GM12878 (cell line): Measurements from ENCODE around the gene SLC16A6. TPM values are rescaled to one million over a fixed set of nuclear protein-coding genes. Genes with fewer than 3 reads are reported as not detected.

Experiments
- BRCA1 ChIP-seq: IDR thresholded peaks from 2 replicates; pipeline ENCODE4 v1.6.1; 2011; ENCODE audit warnings: low read depth, low read length, improper control_type of control experiment
- CBX3 ChIP-seq: fragments of 200-600 bp; sonication (generic); IDR thresholded peaks from 2 replicates; pipeline ENCODE4 v1.6.1; 2016; ENCODE audit warnings: low read depth, borderline replicate concordance
- CHD1 ChIP-seq: IDR thresholded peaks from 2 replicates; pipeline ENCODE4 v1.6.1; 2012; ENCODE audit warnings: low read depth, low read length, improper control_type of control experiment
- ETV6 ChIP-seq, 2 experiments: fragments of 450-650 bp in 1 of 2; IDR thresholded peaks in 1 of 2; conservative IDR thresholded peaks in 1 of 2; 2 replicates each; pipeline ENCODE4 v1.6.1; 2014; ENCODE audit warnings: antibody characterized with exemption in 1 of 2, borderline replicate concordance in 1 of 2, low read depth in 1 of 2, mild to moderate bottlenecking in 1 of 2, moderate library complexity in 1 of 2
- JUND ChIP-seq: IDR thresholded peaks from 2 replicates; pipeline ENCODE4 v1.6.1; 2012; ENCODE audit warnings: low read depth, mild to moderate bottlenecking, low read length, improper control_type of control experiment, moderate library complexity
- MXI1 ChIP-seq: fragments of 150-350 bp; IDR thresholded peaks from 2 replicates; pipeline ENCODE4 v1.6.1; 2011; ENCODE audit warnings: low read depth, mild to moderate bottlenecking, inconsistent platforms, low read length, improper control_type of control experiment
- POLR2A ChIP-seq: IDR thresholded peaks from 2 replicates; pipeline ENCODE4 v1.6.1; 2011; ENCODE audit warnings: low read depth, mild to moderate bottlenecking, low read length
- RAD51 ChIP-seq: fragments of 450-650 bp; IDR thresholded peaks from 2 replicates; pipeline ENCODE4 v1.6.1; 2016; ENCODE audit warnings: moderate library complexity, mild to moderate bottlenecking, inconsistent platforms
- RB1 ChIP-seq: fragments of 450-650 bp; formaldehyde crosslinking; IDR thresholded peaks from 2 replicates; pipeline ENCODE4 v1.6.1; 2017; ENCODE audit warnings: mild to moderate bottlenecking, borderline replicate concordance
- RUNX3 ChIP-seq: IDR thresholded peaks from 2 replicates; pipeline ENCODE4 v1.6.1; 2012; ENCODE audit warnings: low read length, inconsistent platforms
- SREBF2 ChIP-seq: IDR thresholded peaks from 2 replicates; pipeline ENCODE4 v1.6.1; 2012; ENCODE audit warnings: mild to moderate bottlenecking, low read length
- STAT3 ChIP-seq: IDR thresholded peaks from 2 replicates; pipeline ENCODE4 v1.6.1; 2011; ENCODE audit warnings: low read depth, low read length, improper control_type of control experiment
- TCF3 ChIP-seq: IDR thresholded peaks from 2 replicates; pipeline ENCODE4 v1.6.1; 2012; ENCODE audit warnings: low read depth, mild to moderate bottlenecking, low read length, borderline replicate concordance; ENCODE audit not compliant: insufficient read depth
- YY1 ChIP-seq: IDR thresholded peaks from 2 replicates; pipeline ENCODE4 v1.6.1; 2011; ENCODE audit warnings: low read depth, mild to moderate bottlenecking, low read length
- ZNF622 ChIP-seq: fragments of 450-650 bp; IDR thresholded peaks from 2 replicates; pipeline ENCODE4 v1.6.1; 2017; ENCODE audit warnings: mild to moderate bottlenecking, inconsistent platforms
- ZZZ3 ChIP-seq: IDR thresholded peaks from 2 replicates; pipeline ENCODE4 v1.6.1; 2011; ENCODE audit warnings: low read depth; ENCODE audit not compliant: control insufficient read depth, insufficient read length
- polyA plus RNA-seq, 11 experiments: library from polyadenylated mRNA; depleted of rRNA in 4 of 11; unstranded in 6 of 11; stranded (reverse) in 5 of 11; fragments of >200 nt; fragmentation: Nextera tagmentation in 4 of 11; fragmentation: Illumina TruSeq in 1 of 11; extraction: Ambion mirVana in 4 of 11; extraction: Trizol in 1 of 11; gene quantifications; 1 replicate in 1 of 11; 2 replicates in 10 of 11; pipeline versions ENCODE4 v1.2.1 to v1.2.3, GENCODE V29; 2011 to 2016; ENCODE audit warnings: inconsistent platforms in 2 of 11, missing spikeins in 2 of 11, low read depth in 1 of 11
- total RNA-seq, 4 experiments: library from RNA; depleted of rRNA in 3 of 4; stranded (reverse); fragments of >200 nt in 3 of 4; fragmentation: Illumina TruSeq in 1 of 4; extraction: Trizol in 1 of 4; gene quantifications; 2 replicates each; pipeline versions ENCODE4 v1.2.1 to v1.2.3, GENCODE V29; 2013 to 2021
- TF ChIP-seq, protein P1 (sequence below), 3 experiments: IDR thresholded peaks in 2 of 3; conservative IDR thresholded peaks in 1 of 3; 2 replicates each; pipeline ENCODE4 v1.5.1; 2011; ENCODE audit warnings: low read depth in 3 of 3, low read length in 3 of 3, mild to moderate bottlenecking in 3 of 3, control low read depth in 2 of 3, moderate library complexity in 2 of 3, inconsistent platforms in 1 of 3, mixed read lengths in 1 of 3; ENCODE audit not compliant: control insufficient read depth in 2 of 3, insufficient read depth in 1 of 3; ENCODE audit errors: extremely low read depth in 1 of 3
- TF ChIP-seq, protein P2 (sequence below): fragments of 450-650 bp; IDR thresholded peaks from 2 replicates; pipeline ENCODE4 v1.6.1; 2017; ENCODE audit warnings: mild to moderate bottlenecking
- TF ChIP-seq, protein P3 (sequence below): IDR thresholded peaks from 2 replicates; pipeline ENCODE4 v1.6.1; 2011; ENCODE audit warnings: low read depth, mild to moderate bottlenecking, low read length, moderate library complexity, borderline replicate concordance; ENCODE audit errors: extremely low read depth
- TF ChIP-seq, protein P4 (sequence below): fragments of 450-650 bp; IDR thresholded peaks from 2 replicates; pipeline ENCODE4 v1.6.1; 2018; ENCODE audit warnings: borderline replicate concordance, mild to moderate bottlenecking; ENCODE audit not compliant: partially characterized antibody
- TF ChIP-seq, protein P5 (sequence below): fragments of 450-650 bp; IDR thresholded peaks from 2 replicates; pipeline ENCODE4 v1.6.1; 2016; ENCODE audit warnings: mild to moderate bottlenecking
- TF ChIP-seq, protein P6 (sequence below): fragments of 450-650 bp; IDR thresholded peaks from 2 replicates; pipeline ENCODE4 v1.6.1; 2016; ENCODE audit warnings: mild to moderate bottlenecking

Gene SLC16A6
- total and polyA plus RNA-seq, 10 of the 15 experiments (the other 5 are each of a cell fraction or from before 2014, with no cell fraction given) = 2.4 to 8.8 (median 6.0) TPM

DNA sequence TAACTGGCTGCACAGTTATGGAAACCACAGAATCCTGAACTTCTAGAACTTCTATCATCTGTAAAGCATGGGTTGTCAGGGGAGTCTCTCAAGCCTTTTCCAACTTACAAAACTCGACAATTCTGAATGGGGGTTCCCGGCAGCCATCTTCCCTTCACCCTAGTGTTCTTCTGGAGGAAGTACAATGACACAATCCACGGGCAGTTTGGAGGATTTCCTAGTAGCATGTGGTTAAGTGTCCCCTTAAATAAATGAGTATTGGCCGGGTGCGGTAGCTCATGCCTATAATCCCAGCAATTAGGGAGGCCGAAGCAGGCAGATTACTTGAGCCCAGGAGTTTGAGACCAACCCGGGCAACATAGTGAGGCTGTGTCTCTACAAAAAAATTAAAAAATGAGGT is 2.1 kb downstream of the SLC16A6 start (continued):
- TF ChIP-seq YY1 = peak; percentile 96
- TF ChIP-seq, protein P1, sequence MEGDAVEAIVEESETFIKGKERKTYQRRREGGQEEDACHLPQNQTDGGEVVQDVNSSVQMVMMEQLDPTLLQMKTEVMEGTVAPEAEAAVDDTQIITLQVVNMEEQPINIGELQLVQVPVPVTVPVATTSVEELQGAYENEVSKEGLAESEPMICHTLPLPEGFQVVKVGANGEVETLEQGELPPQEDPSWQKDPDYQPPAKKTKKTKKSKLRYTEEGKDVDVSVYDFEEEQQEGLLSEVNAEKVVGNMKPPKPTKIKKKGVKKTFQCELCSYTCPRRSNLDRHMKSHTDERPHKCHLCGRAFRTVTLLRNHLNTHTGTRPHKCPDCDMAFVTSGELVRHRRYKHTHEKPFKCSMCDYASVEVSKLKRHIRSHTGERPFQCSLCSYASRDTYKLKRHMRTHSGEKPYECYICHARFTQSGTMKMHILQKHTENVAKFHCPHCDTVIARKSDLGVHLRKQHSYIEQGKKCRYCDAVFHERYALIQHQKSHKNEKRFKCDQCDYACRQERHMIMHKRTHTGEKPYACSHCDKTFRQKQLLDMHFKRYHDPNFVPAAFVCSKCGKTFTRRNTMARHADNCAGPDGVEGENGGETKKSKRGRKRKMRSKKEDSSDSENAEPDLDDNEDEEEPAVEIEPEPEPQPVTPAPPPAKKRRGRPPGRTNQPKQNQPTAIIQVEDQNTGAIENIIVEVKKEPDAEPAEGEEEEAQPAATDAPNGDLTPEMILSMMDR (IDR thresholded peaks at IDR 0.05 in 2 of 3, conservative IDR thresholded peaks at IDR 0.05 in 1 of 3; ENCODE audit: control insufficient read depth in 2 of 3, extremely low read depth in 1 of 3, insufficient read depth in 1 of 3, low read depth in 3 of 3, low read length in 3 of 3) = peak in 2 of 3 experiments; percentile 30 to 51; a peak in 2 of 6 replicates
- TF ChIP-seq, protein P2, sequence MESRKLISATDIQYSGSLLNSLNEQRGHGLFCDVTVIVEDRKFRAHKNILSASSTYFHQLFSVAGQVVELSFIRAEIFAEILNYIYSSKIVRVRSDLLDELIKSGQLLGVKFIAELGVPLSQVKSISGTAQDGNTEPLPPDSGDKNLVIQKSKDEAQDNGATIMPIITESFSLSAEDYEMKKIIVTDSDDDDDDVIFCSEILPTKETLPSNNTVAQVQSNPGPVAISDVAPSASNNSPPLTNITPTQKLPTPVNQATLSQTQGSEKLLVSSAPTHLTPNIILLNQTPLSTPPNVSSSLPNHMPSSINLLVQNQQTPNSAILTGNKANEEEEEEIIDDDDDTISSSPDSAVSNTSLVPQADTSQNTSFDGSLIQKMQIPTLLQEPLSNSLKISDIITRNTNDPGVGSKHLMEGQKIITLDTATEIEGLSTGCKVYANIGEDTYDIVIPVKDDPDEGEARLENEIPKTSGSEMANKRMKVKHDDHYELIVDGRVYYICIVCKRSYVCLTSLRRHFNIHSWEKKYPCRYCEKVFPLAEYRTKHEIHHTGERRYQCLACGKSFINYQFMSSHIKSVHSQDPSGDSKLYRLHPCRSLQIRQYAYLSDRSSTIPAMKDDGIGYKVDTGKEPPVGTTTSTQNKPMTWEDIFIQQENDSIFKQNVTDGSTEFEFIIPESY = no peak
- TF ChIP-seq CHD1 = no peak
- no peak for TF ChIP-seq ZNF622
- TF ChIP-seq POLR2A = 0 out of 2 replicates have a peak, but pooled peaks have one; percentile 41
- no peak for TF ChIP-seq STAT3
- TF ChIP-seq ZZZ3 = no peak
- TF ChIP-seq, protein P3, sequence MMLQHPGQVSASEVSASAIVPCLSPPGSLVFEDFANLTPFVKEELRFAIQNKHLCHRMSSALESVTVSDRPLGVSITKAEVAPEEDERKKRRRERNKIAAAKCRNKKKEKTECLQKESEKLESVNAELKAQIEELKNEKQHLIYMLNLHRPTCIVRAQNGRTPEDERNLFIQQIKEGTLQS = no peak
- no peak for TF ChIP-seq BRCA1
- TF ChIP-seq RUNX3 = peak; percentile 66
- no peak for TF ChIP-seq RAD51
- no peak for TF ChIP-seq JUND
- no peak for TF ChIP-seq CBX3
- TF ChIP-seq, protein P4, sequence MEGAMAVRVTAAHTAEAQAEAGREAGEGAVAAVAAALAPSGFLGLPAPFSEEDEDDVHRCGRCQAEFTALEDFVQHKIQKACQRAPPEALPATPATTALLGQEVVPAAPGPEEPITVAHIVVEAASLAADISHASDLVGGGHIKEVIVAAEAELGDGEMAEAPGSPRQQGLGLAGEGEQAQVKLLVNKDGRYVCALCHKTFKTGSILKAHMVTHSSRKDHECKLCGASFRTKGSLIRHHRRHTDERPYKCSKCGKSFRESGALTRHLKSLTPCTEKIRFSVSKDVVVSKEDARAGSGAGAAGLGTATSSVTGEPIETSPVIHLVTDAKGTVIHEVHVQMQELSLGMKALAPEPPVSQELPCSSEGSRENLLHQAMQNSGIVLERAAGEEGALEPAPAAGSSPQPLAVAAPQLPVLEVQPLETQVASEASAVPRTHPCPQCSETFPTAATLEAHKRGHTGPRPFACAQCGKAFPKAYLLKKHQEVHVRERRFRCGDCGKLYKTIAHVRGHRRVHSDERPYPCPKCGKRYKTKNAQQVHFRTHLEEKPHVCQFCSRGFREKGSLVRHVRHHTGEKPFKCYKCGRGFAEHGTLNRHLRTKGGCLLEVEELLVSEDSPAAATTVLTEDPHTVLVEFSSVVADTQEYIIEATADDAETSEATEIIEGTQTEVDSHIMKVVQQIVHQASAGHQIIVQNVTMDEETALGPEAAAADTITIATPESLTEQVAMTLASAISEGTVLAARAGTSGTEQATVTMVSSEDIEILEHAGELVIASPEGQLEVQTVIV = no peak
- no peak for TF ChIP-seq MXI1
- TF ChIP-seq, protein P5, sequence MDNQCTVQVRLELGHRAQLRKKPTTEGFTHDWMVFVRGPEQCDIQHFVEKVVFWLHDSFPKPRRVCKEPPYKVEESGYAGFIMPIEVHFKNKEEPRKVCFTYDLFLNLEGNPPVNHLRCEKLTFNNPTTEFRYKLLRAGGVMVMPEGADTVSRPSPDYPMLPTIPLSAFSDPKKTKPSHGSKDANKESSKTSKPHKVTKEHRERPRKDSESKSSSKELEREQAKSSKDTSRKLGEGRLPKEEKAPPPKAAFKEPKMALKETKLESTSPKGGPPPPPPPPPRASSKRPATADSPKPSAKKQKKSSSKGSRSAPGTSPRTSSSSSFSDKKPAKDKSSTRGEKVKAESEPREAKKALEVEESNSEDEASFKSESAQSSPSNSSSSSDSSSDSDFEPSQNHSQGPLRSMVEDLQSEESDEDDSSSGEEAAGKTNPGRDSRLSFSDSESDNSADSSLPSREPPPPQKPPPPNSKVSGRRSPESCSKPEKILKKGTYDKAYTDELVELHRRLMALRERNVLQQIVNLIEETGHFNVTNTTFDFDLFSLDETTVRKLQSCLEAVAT = no peak
- TF ChIP-seq ETV6 (conservative IDR thresholded peaks at IDR 0.05 in 1 of 2, IDR thresholded peaks at IDR 0.05 in 1 of 2; ENCODE audit: borderline replicate concordance in 1 of 2, low read depth in 1 of 2) = no peak; a peak in 1 of 4 replicates
- TF ChIP-seq, protein P6, sequence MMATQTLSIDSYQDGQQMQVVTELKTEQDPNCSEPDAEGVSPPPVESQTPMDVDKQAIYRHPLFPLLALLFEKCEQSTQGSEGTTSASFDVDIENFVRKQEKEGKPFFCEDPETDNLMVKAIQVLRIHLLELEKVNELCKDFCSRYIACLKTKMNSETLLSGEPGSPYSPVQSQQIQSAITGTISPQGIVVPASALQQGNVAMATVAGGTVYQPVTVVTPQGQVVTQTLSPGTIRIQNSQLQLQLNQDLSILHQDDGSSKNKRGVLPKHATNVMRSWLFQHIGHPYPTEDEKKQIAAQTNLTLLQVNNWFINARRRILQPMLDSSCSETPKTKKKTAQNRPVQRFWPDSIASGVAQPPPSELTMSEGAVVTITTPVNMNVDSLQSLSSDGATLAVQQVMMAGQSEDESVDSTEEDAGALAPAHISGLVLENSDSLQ = no peak
- no peak for TF ChIP-seq RB1
- TF ChIP-seq SREBF2 = no peak
- TF ChIP-seq TCF3 = no peak
